ENCODE results near the gene SLC35B2. TPM values are rescaled to one million over a fixed set of nuclear protein-coding genes. Genes with fewer than 3 reads are reported as not detected.
A peak's percentile ranks its signal among the peaks of the same experiment; 100 is the strongest.

Gene SLC35B2
- polyA plus RNA-seq, 1 of the 3 experiments (the other 2 are of a cell fraction), result 125 TPM

- peak overlapping the region; percentile 90 for H2AFZ ChIP-seq (ENCODE audit: low read depth)
- H3K79me2 ChIP-seq (ENCODE audit: insufficient read depth), result peaks cover 43% of the 10 kb centered on the region
- no peaks in the 10 kb centered on the region for H3K9me2 ChIP-seq
- ChIA-PET CTCF (interaction anchor here (0.8 to 8.4 kb wide), 15 partner anchors 9 to 151 kb away, joined by 3 to 115 read pairs (median 6); partner anchors contain the start of genes AARS2, CDC5L, SLC29A1 and SLC35B2), POLR2A (interaction anchor here (0.6 to 4.1 kb wide), 30 partner anchors 9 to 759 kb away, joined by 3 to 98 read pairs (median 4); partner anchors contain the start of genes AARS2, SLC29A1, SLC35B2 and SPATS1)
- H3K36me3 ChIP-seq (replicated peaks in 1 of 2; ENCODE audit: control insufficient read depth in 1 of 2, insufficient read depth in 2 of 2, low read length in 1 of 2), result peaks cover 27 to 32% of the 10 kb centered on the region in 2 experiments
- WGBS (ENCODE audit: low lambda C conversion rate), result 8% methylated on average over 7 of the region's 62 CpGs
- H3K9ac ChIP-seq, result peak overlapping the region; percentile 100
- H3K4me1 ChIP-seq (ENCODE audit: control insufficient read depth in 1 of 2, insufficient read depth in 2 of 2, low read depth in 1 of 2, low read length in 1 of 2), result peaks cover 13 to 22% of the 10 kb centered on the region in 2 experiments; a peak in 3 of 4 replicates
- peak overlapping the region; percentile 65 to 99 for H3K4me3 ChIP-seq (ENCODE audit: low read depth in 2 of 2, low read length in 1 of 2)
- DNase-seq, result peak; percentile 93
- H4K20me1 ChIP-seq (ENCODE audit: insufficient read depth), result peaks cover 41% of the 10 kb centered on the region
- H3K9me3 ChIP-seq, result no peaks in the 10 kb centered on the region
- H3K4me2 ChIP-seq, result peak overlapping the region; percentile 98
- H3K27me3 ChIP-seq (ENCODE audit: insufficient read depth), result no peaks in the 10 kb centered on the region
- H3K27ac ChIP-seq (ENCODE audit: low read depth in 2 of 2, low read length in 1 of 2), result peak overlapping the region; percentile 86
- H3F3A ChIP-seq (replicated peaks; ENCODE audit: insufficient read depth), result peaks cover 27% of the 10 kb centered on the region
- no peak for TF ChIP-seq MEF2A (IDR thresholded peaks at IDR 0.05; ENCODE audit: borderline replicate concordance, low read depth)
- TF ChIP-seq RCOR1 (IDR thresholded peaks at IDR 0.05; ENCODE audit: low read length), result no peak
- no peak for TF ChIP-seq REST (IDR thresholded peaks at IDR 0.05; ENCODE audit: low read depth, low read length)
- TF ChIP-seq GATA2 (CRISPR knock-in tag; IDR thresholded peaks at IDR 0.05), result no peak
- TF ChIP-seq NFIC (IDR thresholded peaks at IDR 0.05; ENCODE audit: borderline replicate concordance), result no peak
- TF ChIP-seq PBX3 (IDR thresholded peaks at IDR 0.05), result peak; percentile 86
- peak; percentile 96 for TF ChIP-seq CHD2 (IDR thresholded peaks at IDR 0.05; ENCODE audit: low read length, partially characterized antibody)
- no peak for TF ChIP-seq EZH2phosphoT487 (IDR thresholded peaks at IDR 0.05; ENCODE audit: borderline replicate concordance, low read depth)
- TF ChIP-seq MAX (IDR thresholded peaks at IDR 0.05; ENCODE audit: low read depth), result peak; percentile 57
- TF ChIP-seq ZBTB33 (IDR thresholded peaks at IDR 0.05; ENCODE audit: borderline replicate concordance, low read depth), result 0 out of 2 replicates have a peak, but pooled peaks have one; percentile 31
- 0 out of 2 replicates have a peak, but pooled peaks have one; percentile 37 for TF ChIP-seq FOXJ3 (CRISPR knock-in tag; IDR thresholded peaks at IDR 0.05)
- peak; percentile 28; the same call in 1 of the 2 replicates for TF ChIP-seq YY1 (IDR thresholded peaks at IDR 0.05; ENCODE audit: low read depth)
- TF ChIP-seq GABPA (IDR thresholded peaks at IDR 0.05; ENCODE audit: low read depth), result no peak
- no peak for TF ChIP-seq IRF3 (IDR thresholded peaks at IDR 0.05; ENCODE audit: low read depth, low read length)
- TF ChIP-seq CTCF (IDR thresholded peaks at IDR 0.05), result peak; percentile 51
- no peak for TF ChIP-seq SMC3 (IDR thresholded peaks at IDR 0.05; ENCODE audit: low read depth, low read length)
- peak; percentile 58 for TF ChIP-seq MXI1 (IDR thresholded peaks at IDR 0.05; ENCODE audit: low read depth, low read length)
- peak; percentile 74 for TF ChIP-seq TAF1 (IDR thresholded peaks at IDR 0.05; ENCODE audit: borderline replicate concordance, low read depth, low read length)
- TF ChIP-seq JUND (IDR thresholded peaks at IDR 0.05), result no peak
- peak; percentile 55 to 91; a peak in 3 of 4 replicates for TF ChIP-seq EP300 (IDR thresholded peaks at IDR 0.05; ENCODE audit: borderline replicate concordance in 1 of 2, low read depth in 1 of 2, low read length in 1 of 2)
- TF ChIP-seq NRF1 (IDR thresholded peaks at IDR 0.05; ENCODE audit: low read depth, low read length), result peak; percentile 35; the same call in 1 of the 2 replicates
- TF ChIP-seq TCF12 (IDR thresholded peaks at IDR 0.05), result no peak; the same call in 1 of the 2 replicates
Observed at GRCh38 chr6:44245912-44246662, 11.2 kb downstream of the SLC35B2 start.
